ENCODE results near the gene DSCAML1.

DNA sequence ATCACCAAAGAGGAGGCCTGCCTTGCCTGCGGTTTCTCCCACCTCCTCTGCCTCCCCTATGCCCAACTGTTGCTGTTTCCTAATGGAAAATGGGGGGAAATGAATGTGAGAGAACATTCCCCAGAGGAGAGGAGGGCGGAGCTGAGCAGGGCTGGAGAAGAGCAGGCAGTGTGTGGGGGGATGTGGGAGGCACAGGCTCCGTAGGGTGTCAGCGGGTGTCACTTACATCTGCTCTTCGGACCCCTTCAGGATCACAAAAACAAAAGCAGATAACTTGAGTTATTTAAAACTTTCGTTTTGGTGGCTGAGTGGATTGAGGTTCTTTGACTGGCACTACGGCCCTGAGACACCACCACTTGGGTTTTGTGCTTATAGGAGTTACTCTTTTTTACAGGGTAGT lies 375.5 kb downstream of the DSCAML1 start:
- TF ChIP-seq, protein P1, sequence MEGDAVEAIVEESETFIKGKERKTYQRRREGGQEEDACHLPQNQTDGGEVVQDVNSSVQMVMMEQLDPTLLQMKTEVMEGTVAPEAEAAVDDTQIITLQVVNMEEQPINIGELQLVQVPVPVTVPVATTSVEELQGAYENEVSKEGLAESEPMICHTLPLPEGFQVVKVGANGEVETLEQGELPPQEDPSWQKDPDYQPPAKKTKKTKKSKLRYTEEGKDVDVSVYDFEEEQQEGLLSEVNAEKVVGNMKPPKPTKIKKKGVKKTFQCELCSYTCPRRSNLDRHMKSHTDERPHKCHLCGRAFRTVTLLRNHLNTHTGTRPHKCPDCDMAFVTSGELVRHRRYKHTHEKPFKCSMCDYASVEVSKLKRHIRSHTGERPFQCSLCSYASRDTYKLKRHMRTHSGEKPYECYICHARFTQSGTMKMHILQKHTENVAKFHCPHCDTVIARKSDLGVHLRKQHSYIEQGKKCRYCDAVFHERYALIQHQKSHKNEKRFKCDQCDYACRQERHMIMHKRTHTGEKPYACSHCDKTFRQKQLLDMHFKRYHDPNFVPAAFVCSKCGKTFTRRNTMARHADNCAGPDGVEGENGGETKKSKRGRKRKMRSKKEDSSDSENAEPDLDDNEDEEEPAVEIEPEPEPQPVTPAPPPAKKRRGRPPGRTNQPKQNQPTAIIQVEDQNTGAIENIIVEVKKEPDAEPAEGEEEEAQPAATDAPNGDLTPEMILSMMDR (conservative IDR thresholded peaks at IDR 0.05; ENCODE audit: low read depth, low read length): no peak
- no peak for TF ChIP-seq EZH2 (IDR thresholded peaks at IDR 0.05; ENCODE audit: low read length, unreplicated experiment)
